Aorta (tissue), 5 donors: ENCODE measurements around the gene TNIK. TPM values are rescaled to one million over a fixed set of nuclear protein-coding genes. Genes with fewer than 3 reads are reported as not detected.
A peak's percentile ranks its signal among the peaks of the same experiment; 100 is the strongest.

Experiments used
- ATAC-seq: fragments of 200-7000 bp; cut with Tn5 transposase; one replicate; pipeline ENCODE4 v1.9.1; 2022; ENCODE audit warnings: moderate library complexity; ENCODE audit not compliant: low FRiP score
- DNase-seq, 2 donors: peaks; one replicate each; pipeline ENCODE4 v3.0.0-alpha.2; 2020
- H3K27ac ChIP-seq, 2 donors: one replicate each; pipeline ENCODE4 v1.5.1; 2013; ENCODE audit warnings: low read length in 2 of 2, mild to moderate bottlenecking in 2 of 2, moderate library complexity in 2 of 2, control low read depth in 1 of 2, inconsistent platforms in 1 of 2, low read depth in 1 of 2
- H3K27me3 ChIP-seq, 2 donors: one replicate each; pipeline ENCODE4 v1.6.1; 2013; ENCODE audit warnings: control low read depth in 1 of 2, low read length in 1 of 2, mild to moderate bottlenecking in 1 of 2, moderate library complexity in 1 of 2; ENCODE audit not compliant: insufficient read depth in 2 of 2, control insufficient read depth in 1 of 2
- H3K36me3 ChIP-seq, 2 donors: one replicate each; pipeline ENCODE4 v1.6.1; 2013; ENCODE audit warnings: control low read depth in 1 of 2, low read length in 1 of 2, mild to moderate bottlenecking in 1 of 2; ENCODE audit not compliant: insufficient read depth in 2 of 2, control insufficient read depth in 1 of 2
- H3K4me1 ChIP-seq, 2 donors: one replicate each; pipeline ENCODE4 v1.6.1; 2013; ENCODE audit warnings: low read length in 2 of 2, control low read depth in 1 of 2, mild to moderate bottlenecking in 1 of 2, moderate library complexity in 1 of 2; ENCODE audit not compliant: insufficient read depth in 2 of 2, control insufficient read depth in 1 of 2
- H3K4me3 ChIP-seq, 2 donors: one replicate each; pipeline ENCODE4 v1.5.1; 2013; ENCODE audit warnings: low read length in 2 of 2, control low read depth in 1 of 2, mild to moderate bottlenecking in 1 of 2
- H3K9me3 ChIP-seq: one replicate; pipeline ENCODE4 v1.6.1; 2013; ENCODE audit warnings: mild to moderate bottlenecking, low read length; ENCODE audit not compliant: control insufficient read depth
- WGBS, 2 donors: extraction: QIAGEN DNeasy Blood & Tissue Kit; methylation state at CpG; one replicate each; pipeline ENCODE4 v1.1.7; 2013; 5-methylcytosine and 5-hydroxymethylcytosine counted together
- intact Hi-C, 2 donors: fragments of 100-400 bp; cut with DNase I; formaldehyde crosslinking; loops; one replicate each; pipeline versions ENCODE4 v1.14.2 to v1.15.0; 2022
- polyA plus RNA-seq, 2 donors: library from polyadenylated mRNA; stranded (reverse); fragments of 200-250 nt; gene quantifications; one replicate each; pipeline ENCODE4 v1.2.3, GENCODE V29; 2013
- total RNA-seq, 2 donors: library from RNA; stranded (reverse); fragmentation: NEBNext Ultra II Directional; extraction: Animal tissue kit (Norgen Biotek cat#: 25700); gene quantifications; one replicate each; pipeline ENCODE4 v1.2.1, GENCODE V29; 2021
- donor health status: healthy with polysubstance abuse.
- donor health status: Bipolar disorder and iron deficiency.
- donor health status: DM: no; HTN: no; CAD: no.
- donor health status: DM: no; HTN: no; CAD: no.
- donor health status: DM: yes; HTN: yes; CAD: no.

Gene TNIK
- total and polyA plus RNA-seq, 4 donors: 4.7 to 14.6 (median 8.8) TPM

DNA sequence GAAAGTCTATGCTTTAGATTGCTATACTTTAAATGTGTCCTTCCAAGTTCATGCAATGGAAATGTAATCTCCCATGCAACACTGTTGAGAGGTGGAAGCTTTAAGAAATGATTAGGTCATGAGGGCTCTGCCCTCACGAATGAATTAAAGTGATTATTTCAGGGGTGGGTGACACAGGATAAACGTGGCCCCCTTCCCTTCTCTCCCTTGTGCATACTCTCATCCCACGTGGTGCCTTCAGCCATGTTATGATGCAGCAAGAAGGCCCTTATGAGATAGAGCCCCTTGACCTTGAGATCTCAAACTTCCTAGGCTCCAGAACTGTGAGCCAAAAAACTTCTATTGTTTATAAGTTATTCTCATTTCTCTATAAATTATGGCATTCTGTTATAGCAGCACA, 183.3 kb downstream of the TNIK start:
- H3K4me3 ChIP-seq: no peak overlapping the region

DNA sequence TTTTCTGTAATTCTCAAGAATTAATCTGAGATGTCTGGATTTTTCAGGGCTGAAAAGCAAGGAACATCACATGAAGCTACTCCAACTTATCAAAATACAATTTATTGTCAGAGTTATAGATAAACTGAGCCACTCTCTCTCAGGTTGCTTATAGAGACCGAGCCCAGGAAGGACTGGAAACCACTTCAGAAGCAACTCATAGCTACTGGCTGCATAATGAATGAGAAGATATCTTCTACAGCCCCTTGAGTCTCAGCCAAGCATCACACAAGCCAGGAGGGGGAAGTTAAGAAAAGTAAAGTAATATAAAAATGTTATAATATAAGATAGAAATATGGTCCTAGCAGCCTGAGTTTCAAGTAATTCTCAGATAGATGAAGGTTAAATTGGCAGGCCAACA, 186.0 kb downstream of the TNIK start:
- no peaks in the 10 kb centered on the region for H3K9me3 ChIP-seq
- H3K36me3 ChIP-seq: no peaks in the 10 kb centered on the region
- H3K4me1 ChIP-seq: peaks cover 0 to 2% of the 10 kb centered on the region in 2 donors
- intact Hi-C loops: no loop called here
- WGBS, 2 donors: 89 to 92% methylated on average over 1 of the region's 1 CpG
- no peak overlapping the region for H3K4me3 ChIP-seq
- no peak overlapping the region for H3K27ac ChIP-seq
- DNase-seq: no peak
- H3K27me3 ChIP-seq: no peaks in the 10 kb centered on the region
- no peak for ATAC-seq

More for the DNA sequence above, 183.3 kb downstream of the TNIK start:
- H3K4me1 ChIP-seq: peaks cover 0 to 2% of the 10 kb centered on the region in 2 donors
- H3K36me3 ChIP-seq: no peaks in the 10 kb centered on the region
- intact Hi-C loops: no loop called here
- 61 to 75% methylated on average over 3 of the region's 3 CpGs for WGBS, 2 donors
- no peak overlapping the region for H3K27ac ChIP-seq
- no peaks in the 10 kb centered on the region for H3K27me3 ChIP-seq
- DNase-seq: no peak
- H3K9me3 ChIP-seq: no peaks in the 10 kb centered on the region
- ATAC-seq: no peak

DNA sequence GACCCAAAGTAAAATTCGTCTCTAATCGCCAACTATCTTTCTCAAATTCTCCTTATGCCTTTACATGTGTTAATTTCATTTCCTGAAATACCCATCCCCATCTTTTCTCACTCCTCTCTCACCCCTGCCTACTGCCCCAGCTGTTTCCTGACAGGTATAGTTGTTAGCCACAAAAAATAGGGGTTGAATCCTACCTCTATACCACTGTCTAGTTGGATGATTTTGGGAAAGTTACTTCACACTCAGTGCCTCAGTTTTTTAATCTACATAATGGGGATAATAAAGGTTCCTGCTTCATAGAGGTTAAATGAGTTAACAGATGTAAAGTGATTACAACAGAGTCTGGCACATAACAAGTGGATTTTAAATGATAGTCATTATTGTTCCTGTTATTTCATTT, 189.7 kb downstream of the TNIK start:
- ATAC-seq (no peak), DNase-seq (no peak)
- 97 to 98% methylated on average over 2 of the region's 2 CpGs for WGBS, 2 donors
- Histone ChIP-seq H3K4me1 (peaks cover 7 to 16% of the 10 kb centered on the region in 2 donors), H3K9me3 (no peaks in the 10 kb centered on the region), H3K27me3 (no peaks in the 10 kb centered on the region), H3K36me3 (no peaks in the 10 kb centered on the region), H3K27ac (no peak overlapping the region), H3K4me3 (no peak overlapping the region)
- intact Hi-C loops: no loop called here

DNA sequence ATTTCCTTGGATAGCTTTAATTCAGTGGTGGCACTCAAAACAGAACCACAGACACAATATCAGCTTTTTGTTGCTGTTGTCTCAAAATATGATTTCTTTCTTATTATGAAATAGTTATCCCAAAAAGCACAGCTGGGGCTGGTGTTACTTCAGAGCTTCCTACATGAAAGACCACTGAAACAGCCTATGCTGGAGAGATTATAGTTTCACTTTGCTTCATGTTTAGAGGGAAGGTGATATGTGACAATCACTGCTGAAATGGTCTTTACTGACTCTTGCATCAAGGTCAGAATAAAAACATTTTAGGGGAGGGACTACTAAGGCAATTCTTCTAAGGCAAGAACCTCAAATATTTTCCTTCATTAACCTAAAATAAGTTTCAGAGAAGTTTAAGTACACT, 190.7 kb downstream of the TNIK start:
- no peak for DNase-seq
- Histone ChIP-seq H3K27ac (no peak overlapping the region), H3K4me3 (no peak overlapping the region), H3K9me3 (no peaks in the 10 kb centered on the region), H3K27me3 (no peaks in the 10 kb centered on the region), H3K36me3 (no peaks in the 10 kb centered on the region), H3K4me1 (peaks cover 7 to 16% of the 10 kb centered on the region in 2 donors)
- intact Hi-C loops: no loop called here
- ATAC-seq: no peak

DNA sequence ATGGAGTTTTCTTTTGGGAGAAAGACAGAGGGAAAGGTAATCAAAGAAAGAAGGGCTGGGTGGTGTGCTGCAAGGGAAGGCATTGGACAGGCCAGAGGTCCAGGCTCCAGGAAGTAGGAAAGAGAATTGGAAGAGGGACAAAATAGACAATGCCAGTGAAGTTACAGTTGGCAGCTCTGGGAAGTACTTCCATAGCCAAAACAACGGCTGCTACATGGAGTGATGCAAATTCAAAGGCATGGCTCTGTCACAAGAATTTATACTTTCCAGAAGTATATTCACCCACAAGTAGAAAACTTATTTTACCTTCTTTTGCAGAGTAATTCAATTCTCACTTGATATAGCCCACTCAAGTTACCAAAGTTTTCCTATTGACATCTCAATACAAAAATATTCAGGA, 191.5 kb downstream of the TNIK start:
- DNase-seq: no peak
- H3K4me3 ChIP-seq: no peak overlapping the region
- no peak for ATAC-seq
- 2 to 11% methylated on average over 1 of the region's 1 CpG for WGBS, 2 donors
- intact Hi-C loops: no loop called here
- H3K27ac ChIP-seq: no peak overlapping the region
- no peaks in the 10 kb centered on the region for H3K36me3 ChIP-seq
- H3K4me1 ChIP-seq: peaks cover 7 to 16% of the 10 kb centered on the region in 2 donors
- no peaks in the 10 kb centered on the region for H3K27me3 ChIP-seq
- H3K9me3 ChIP-seq: no peaks in the 10 kb centered on the region

DNA sequence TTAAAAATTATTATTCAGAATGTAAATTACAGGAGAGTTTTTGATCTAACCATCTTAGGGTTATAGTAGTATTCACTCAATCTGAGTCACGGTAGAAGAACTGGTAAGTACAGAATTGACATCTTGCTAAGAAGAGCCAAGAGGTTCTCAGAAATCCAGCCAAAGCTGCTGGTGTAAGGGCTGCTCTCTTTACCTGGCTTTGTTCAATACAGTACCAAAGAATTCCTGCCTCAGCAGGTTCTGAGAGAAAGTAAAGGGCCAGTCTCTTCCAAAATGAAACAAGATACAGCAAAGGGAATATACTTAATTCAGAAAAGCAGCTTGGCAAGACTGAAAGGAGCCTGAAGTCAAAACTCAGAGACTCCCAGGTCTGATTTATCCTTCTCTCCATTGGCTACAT, 193.1 kb downstream of the TNIK start:
- DNase-seq: no peak
- H3K27me3 ChIP-seq: no peaks in the 10 kb centered on the region
- H3K4me3 ChIP-seq: no peak overlapping the region
- intact Hi-C loops: no loop called here
- no peak for ATAC-seq
- no peaks in the 10 kb centered on the region for H3K36me3 ChIP-seq
- H3K27ac ChIP-seq: peak overlapping the region in 1 of 2 donors; percentile 44
- no peaks in the 10 kb centered on the region for H3K9me3 ChIP-seq
- 7% methylated on average over 1 of the region's 1 CpG for WGBS, 2 donors
- H3K4me1 ChIP-seq: peaks cover 7 to 20% of the 10 kb centered on the region in 2 donors

DNA sequence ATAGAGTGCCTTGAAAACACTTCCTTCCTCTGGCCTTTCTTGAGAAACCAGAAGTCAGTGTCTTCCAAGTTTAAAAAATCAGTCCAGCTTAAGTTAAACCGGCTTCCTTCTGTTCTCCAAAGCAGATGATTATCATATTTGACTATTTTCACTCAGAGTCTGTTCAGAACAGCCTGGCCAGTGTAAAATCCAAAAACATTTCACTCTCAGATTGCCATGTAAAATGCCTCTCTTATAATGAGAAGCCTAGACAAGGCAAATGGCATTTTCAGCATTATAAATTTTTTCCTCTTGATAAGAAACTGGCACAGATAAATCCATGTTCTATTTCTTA, 193.5 kb downstream of the TNIK start:
- Histone ChIP-seq H3K27ac (no peak overlapping the region), H3K27me3 (no peaks in the 10 kb centered on the region), H3K9me3 (no peaks in the 10 kb centered on the region), H3K4me3 (no peak overlapping the region), H3K4me1 (peaks cover 7 to 20% of the 10 kb centered on the region in 2 donors), H3K36me3 (no peaks in the 10 kb centered on the region)
- ATAC-seq (no peak), DNase-seq (no peak)
- 10 to 20% methylated on average over 1 of the region's 1 CpG for WGBS, 2 donors
- intact Hi-C loops: no loop called here

DNA sequence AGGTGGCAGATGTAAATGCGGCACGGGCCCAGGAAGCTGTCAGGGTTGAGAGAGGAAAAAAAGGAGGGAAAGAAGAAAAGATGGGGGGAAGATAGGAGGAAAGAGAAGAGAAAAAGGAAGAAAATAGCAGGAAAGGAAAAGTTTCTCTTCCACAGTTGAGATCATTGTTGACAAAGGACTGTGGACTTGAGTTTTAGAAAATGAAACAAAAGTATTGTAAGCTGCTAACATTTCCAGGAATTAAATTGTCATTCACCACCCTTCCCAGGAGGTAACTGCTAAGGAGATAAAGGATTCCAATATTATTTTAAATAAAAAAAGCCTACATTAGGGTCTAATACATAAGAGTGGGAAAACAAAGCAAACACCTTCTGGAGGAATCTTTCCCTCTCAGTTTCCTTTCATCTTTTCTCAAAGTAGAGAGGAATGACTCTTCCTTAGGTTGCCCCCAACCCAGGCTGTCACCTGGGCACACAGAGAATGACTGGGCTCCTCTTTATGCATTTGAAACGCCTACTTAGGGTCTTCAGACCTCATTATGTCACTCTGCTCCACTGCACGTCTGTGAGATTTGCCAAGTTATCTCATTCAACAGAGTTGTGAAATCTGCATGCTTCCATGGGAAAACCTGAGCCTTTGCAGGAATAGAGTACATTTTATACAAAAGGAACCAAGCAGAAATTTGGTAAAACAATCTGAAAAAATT, 194.0 kb downstream of the TNIK start:
- DNase-seq (no peak), ATAC-seq (no peak)
- Histone ChIP-seq H3K36me3 (no peaks in the 10 kb centered on the region), H3K27me3 (no peaks in the 10 kb centered on the region), H3K4me3 (no peak overlapping the region), H3K27ac (peak overlapping the region in 1 of 2 donors; percentile 51), H3K9me3 (no peaks in the 10 kb centered on the region), H3K4me1 (peaks cover 5 to 20% of the 10 kb centered on the region in 2 donors)
- 50 to 51% methylated on average over 4 of the region's 4 CpGs for WGBS, 2 donors
- intact Hi-C loops: no loop called here

DNA sequence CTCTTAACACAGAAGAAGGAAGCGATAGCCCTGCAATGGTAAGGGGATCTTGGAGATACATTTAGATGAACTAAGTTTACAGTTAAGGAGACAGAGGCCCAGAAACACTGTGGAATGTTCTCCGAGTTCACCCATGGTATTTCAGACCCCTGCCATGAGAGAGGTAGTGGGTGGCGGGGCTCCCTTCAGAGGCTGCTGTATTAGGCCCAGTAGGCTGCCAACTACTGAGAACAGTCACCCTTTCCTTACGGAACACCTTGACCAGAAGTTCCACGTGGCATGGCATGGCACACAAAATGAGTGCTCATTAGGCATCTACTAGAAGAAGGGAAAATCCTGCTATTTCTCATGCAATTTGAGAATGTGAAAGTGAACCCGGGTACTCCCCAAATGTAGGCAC, 195.4 kb downstream of the TNIK start:
- 95 to 96% methylated on average over 6 of the region's 6 CpGs for WGBS, 2 donors
- no peak overlapping the region for H3K4me3 ChIP-seq
- intact Hi-C loops: no loop called here
- peaks cover 4 to 20% of the 10 kb centered on the region in 2 donors for H3K4me1 ChIP-seq
- H3K9me3 ChIP-seq: no peaks in the 10 kb centered on the region
- no peaks in the 10 kb centered on the region for H3K27me3 ChIP-seq
- DNase-seq: no peak
- no peak overlapping the region for H3K27ac ChIP-seq
- no peak for ATAC-seq
- H3K36me3 ChIP-seq: no peaks in the 10 kb centered on the region
